PC-9 (cell line): ENCODE measurements around the gene TEX261.

Experiments used
- CTCF ChIP-seq: fragments of 200-600 bp; sonication (generic); conservative IDR thresholded peaks from 2 replicates; pipeline ENCODE4 v1.6.1; 2017; ENCODE audit warnings: mixed run types, antibody characterized with exemption, mild to moderate bottlenecking, moderate library complexity
- EZH2 ChIP-seq: fragments of 200-600 bp; sonication (generic); IDR thresholded peaks from 2 replicates; pipeline ENCODE4 v1.8.0; 2017; ENCODE audit warnings: antibody characterized with exemption, low read depth

- no peak for TF ChIP-seq EZH2
- no peak for TF ChIP-seq CTCF
Measured at GRCh38 chr2:70939001-70939838, 55.5 kb downstream of the TEX261 start.
